MM.1S (cell line): ENCODE measurements around the gene SLC23A2.

Source experiments
- DNase-seq: peaks from one replicate; pipeline ENCODE4 v3.0.0-alpha.2; 2015
- H2AFZ ChIP-seq: fragments of 300-600 bp; sonication (generic); 2 replicates; pipeline ENCODE4 v1.6.0; 2016; ENCODE audit warnings: antibody characterized with exemption, low read length
- H3F3A ChIP-seq: fragments of 300-600 bp; sonication (generic); 2 replicates; pipeline ENCODE4 v1.6.1; 2016; ENCODE audit warnings: mild to moderate bottlenecking, antibody characterized with exemption, low read length, moderate library complexity, mixed read lengths; ENCODE audit not compliant: insufficient read depth
- H3K27ac ChIP-seq: fragments of 300-600 bp; sonication (generic); 2 replicates; pipeline ENCODE4 v1.5.1; 2016; ENCODE audit warnings: mild to moderate bottlenecking, low read length
- H3K27me3 ChIP-seq: fragments of 300-600 bp; sonication (generic); replicated peaks from 2 replicates; pipeline ENCODE4 v1.6.0; 2016; ENCODE audit warnings: low read length; ENCODE audit not compliant: insufficient read depth
- H3K36me3 ChIP-seq: fragments of 300-600 bp; sonication (generic); replicated peaks from 2 replicates; pipeline ENCODE4 v1.6.1; 2016; ENCODE audit warnings: mild to moderate bottlenecking, low read length, mixed read lengths; ENCODE audit not compliant: insufficient read depth
- H3K4me1 ChIP-seq: fragments of 300-600 bp; sonication (generic); 2 replicates; pipeline ENCODE4 v1.6.1; 2016; ENCODE audit warnings: low read length, mixed read lengths
- H3K4me2 ChIP-seq: fragments of 300-600 bp; sonication (generic); 2 replicates; pipeline ENCODE4 v1.6.0; 2016; ENCODE audit warnings: low read depth, low read length
- H3K4me3 ChIP-seq: fragments of 300-600 bp; sonication (generic); 2 replicates; pipeline ENCODE4 v1.5.1; 2016; ENCODE audit warnings: low read length, mixed read lengths
- H3K79me2 ChIP-seq: fragments of 300-600 bp; sonication (generic); 2 replicates; pipeline ENCODE4 v1.6.1; 2016; ENCODE audit warnings: mixed run types, low read length, mixed read lengths
- H3K9ac ChIP-seq: fragments of 300-600 bp; sonication (generic); 2 replicates; pipeline ENCODE4 v1.6.1; 2016; ENCODE audit warnings: low read length, mixed read lengths
- H3K9me2 ChIP-seq: fragments of 300-600 bp; sonication (generic); replicated peaks from 2 replicates; pipeline ENCODE4 v1.6.1; 2016; ENCODE audit warnings: mild to moderate bottlenecking, low read length, mixed read lengths; ENCODE audit not compliant: insufficient read depth
- H3K9me3 ChIP-seq: fragments of 300-600 bp; sonication (generic); replicated peaks from 2 replicates; pipeline ENCODE4 v1.6.1; 2016; ENCODE audit warnings: mild to moderate bottlenecking, low read length, mixed read lengths; ENCODE audit not compliant: insufficient read depth
- H4K20me1 ChIP-seq: fragments of 300-600 bp; sonication (generic); 2 replicates; pipeline ENCODE4 v1.6.1; 2016; ENCODE audit warnings: mild to moderate bottlenecking, low read length, moderate library complexity, mixed read lengths; ENCODE audit not compliant: insufficient read depth
- CTCF ChIP-seq: fragments of 300-600 bp; sonication (generic); IDR thresholded peaks from 2 replicates; pipeline ENCODE4 v1.5.1; 2016; ENCODE audit warnings: antibody characterized with exemption, low read length, mixed read lengths
- EZH2 ChIP-seq: fragments of 300-600 bp; sonication (generic); optimal IDR thresholded peaks from 2 replicates; pipeline ENCODE3; 2017; ENCODE audit warnings: low read depth, mild to moderate bottlenecking, antibody characterized with exemption, low read length, mixed read lengths
- EZH2phosphoT487 ChIP-seq: fragments of 300-600 bp; sonication (generic); IDR thresholded peaks from 2 replicates; pipeline ENCODE4 v1.6.1; 2018; ENCODE audit warnings: antibody characterized with exemption, low read length

The SLC23A2 gene

DNA sequence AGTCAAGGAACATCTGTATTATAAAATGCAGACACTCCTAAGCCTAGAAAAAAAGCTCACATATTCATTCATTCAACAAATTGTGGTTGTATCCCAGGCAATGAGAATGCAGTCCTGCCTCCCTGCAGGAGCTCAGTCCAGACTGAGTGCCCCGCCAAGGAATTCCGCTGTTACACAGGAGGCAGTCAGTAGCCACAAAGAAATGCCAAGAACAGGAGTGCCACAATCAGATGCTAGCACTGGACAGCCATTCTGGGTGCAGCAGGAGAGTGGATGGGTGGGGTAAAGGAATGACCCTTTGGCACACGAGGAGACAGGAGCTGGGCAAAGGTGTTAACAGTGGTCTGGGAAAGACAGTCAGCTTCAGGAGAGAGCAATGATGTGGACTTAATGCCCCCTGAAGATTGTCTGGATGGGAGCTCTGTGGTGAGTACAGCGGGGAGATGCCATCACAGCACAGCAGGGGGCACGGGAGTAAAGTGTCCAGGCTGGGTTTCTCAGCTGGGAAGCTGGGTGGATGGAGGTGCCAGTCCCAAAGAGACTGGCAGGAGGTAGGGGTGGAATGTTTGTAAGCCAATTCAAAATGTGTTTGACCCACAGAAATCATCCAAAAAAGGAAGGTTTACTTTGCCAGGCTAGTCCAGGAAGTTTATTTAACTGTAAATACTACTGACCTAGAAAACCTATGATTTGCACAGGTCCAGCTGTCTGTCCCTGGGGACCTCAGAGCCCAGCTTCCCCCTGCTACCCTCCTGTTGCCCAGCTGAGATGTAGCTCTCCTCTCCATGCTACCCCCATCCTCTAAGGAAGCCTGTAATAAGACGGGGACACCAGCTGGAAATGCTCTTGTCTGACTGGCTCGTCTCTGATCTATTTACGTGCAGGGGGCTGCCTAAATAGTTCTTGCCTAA, 84.1 kb downstream of the SLC23A2 start:
- Histone ChIP-seq H3K4me3 (no peak overlapping the region), H2AFZ (no peak overlapping the region), H3K27me3 (no peaks in the 10 kb centered on the region), H3K79me2 (no peaks in the 10 kb centered on the region), H3K27ac (no peak overlapping the region), H3K9me3 (no peaks in the 10 kb centered on the region), H3K9me2 (no peaks in the 10 kb centered on the region), H3K36me3 (no peaks in the 10 kb centered on the region), H3K4me1 (peaks cover 26% of the 10 kb centered on the region), H3K9ac (no peak overlapping the region), H4K20me1 (no peaks in the 10 kb centered on the region), H3K4me2 (peak overlapping the region; percentile 67; the same call in 1 of the 2 replicates), H3F3A (peaks cover 20% of the 10 kb centered on the region)
- no peak for DNase-seq
- TF ChIP-seq CTCF (no peak), EZH2 (no peak), EZH2phosphoT487 (no peak)

GRCh38 chr20:4913147-4913546, 88.2 kb downstream of the SLC23A2 start:
- Histone ChIP-seq H3K27me3 (no peaks in the 10 kb centered on the region), H3K9ac (no peak overlapping the region), H3K4me2 (no peak overlapping the region), H3K36me3 (no peaks in the 10 kb centered on the region), H2AFZ (no peak overlapping the region), H3K9me2 (no peaks in the 10 kb centered on the region), H4K20me1 (no peaks in the 10 kb centered on the region), H3F3A (peaks cover 5% of the 10 kb centered on the region), H3K79me2 (no peaks in the 10 kb centered on the region), H3K4me1 (peaks cover 12% of the 10 kb centered on the region), H3K9me3 (no peaks in the 10 kb centered on the region), H3K4me3 (no peak overlapping the region), H3K27ac (no peak overlapping the region)
- DNase-seq, result no peak
- TF ChIP-seq EZH2phosphoT487, result no peak
- TF ChIP-seq EZH2, result no peak
- TF ChIP-seq CTCF, result no peak

DNA sequence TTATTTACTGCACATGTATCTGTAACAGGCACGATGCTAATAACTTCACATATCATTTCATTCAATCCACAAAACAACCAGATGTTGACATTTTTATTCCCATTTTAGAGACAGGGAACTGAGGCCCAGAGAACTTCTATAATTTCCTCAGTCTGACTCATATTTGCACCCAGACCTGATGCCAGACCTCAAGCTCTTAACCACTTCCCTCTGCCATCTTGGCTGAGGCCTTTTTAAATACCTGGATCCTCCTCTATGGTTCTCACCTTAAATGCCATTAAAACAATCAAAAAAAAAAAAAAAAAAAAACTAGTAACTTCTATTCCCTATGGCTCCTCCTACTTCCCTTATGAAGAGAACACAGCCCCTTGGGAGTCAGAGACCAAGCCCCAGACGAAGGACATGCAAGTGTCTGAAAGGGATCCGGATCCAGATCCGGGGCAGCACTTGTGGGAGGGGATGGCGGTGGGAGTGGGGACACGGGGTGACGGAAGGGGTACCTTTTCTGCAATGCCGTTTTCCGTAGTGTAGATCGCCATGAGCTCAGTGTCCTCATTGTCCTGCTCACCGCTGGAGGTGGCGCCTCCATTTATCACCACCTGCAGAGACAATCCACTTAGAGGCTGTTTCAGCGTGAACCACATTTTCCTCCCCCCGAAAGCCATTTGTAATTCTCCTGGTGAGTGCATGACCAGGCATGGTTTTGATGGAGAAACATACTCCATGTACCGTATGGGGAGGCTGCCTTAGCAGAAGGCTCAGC, 88.7 kb downstream of the SLC23A2 start:
- Histone ChIP-seq H3K4me3 (no peak overlapping the region), H3K4me2 (no peak overlapping the region), H4K20me1 (no peaks in the 10 kb centered on the region), H3K4me1 (peaks cover 6% of the 10 kb centered on the region), H3K9me2 (no peaks in the 10 kb centered on the region), H3F3A (no peaks in the 10 kb centered on the region), H3K9me3 (no peaks in the 10 kb centered on the region), H3K36me3 (no peaks in the 10 kb centered on the region), H2AFZ (no peak overlapping the region), H3K27me3 (no peaks in the 10 kb centered on the region), H3K27ac (no peak overlapping the region), H3K9ac (no peak overlapping the region), H3K79me2 (no peaks in the 10 kb centered on the region)
- DNase-seq, result no peak
- TF ChIP-seq EZH2 (no peak), EZH2phosphoT487 (no peak), CTCF (no peak)
